H1 (cell line): ENCODE measurements around the gene DHRS13. TPM values are rescaled to one million over a fixed set of nuclear protein-coding genes. Genes with fewer than 3 reads are reported as not detected.

ENCODE experiments used
- CTCF ChIA-PET: fragments of 300-600 bp; sonication (Branson Sonifier 250); formaldehyde crosslinking; loops from one replicate; lab custom pipeline; 2021; ENCODE audit not compliant: partially characterized antibody; lab: Charles Lee
- POLR2A ChIA-PET: fragments of 300-600 bp; sonication (Branson Sonifier 250); formaldehyde crosslinking; loops from one replicate; lab custom pipeline; 2021; ENCODE audit warnings: inconsistent platforms; ENCODE audit not compliant: partially characterized antibody; lab: Charles Lee
- DNase-seq, 2 experiments: peaks; one replicate each; pipeline versions ENCODE4 v3.0.0 to v3.0.0-alpha.2; 2010 to 2022; ENCODE audit warnings: low spot score in 2 of 2, low read depth in 1 of 2, mixed read lengths in 1 of 2
- FAIRE-seq: peaks from 2 replicates; lab custom pipeline; 2011; peaks lifted over from hg19 to GRCh38; lab: Jason Lieb, UNC
- H2AFZ ChIP-seq: 2 replicates; pipeline ENCODE4 v1.8.1; 2012; ENCODE audit warnings: low read length, inconsistent platforms
- H2AK5ac ChIP-seq: 2 replicates; pipeline ENCODE4 v1.6.1; 2013; ENCODE audit warnings: low read depth, low read length
- H2BK120ac ChIP-seq: replicated peaks from 2 replicates; pipeline ENCODE3; 2013; ENCODE audit warnings: low read depth, low read length, inconsistent platforms
- H2BK12ac ChIP-seq: 2 replicates; pipeline ENCODE4 v1.6.1; 2013; ENCODE audit warnings: low read depth, low read length
- H2BK15ac ChIP-seq: 2 replicates; pipeline ENCODE4 v1.6.1; 2013; ENCODE audit warnings: low read length
- H2BK20ac ChIP-seq: 2 replicates; pipeline ENCODE4 v1.6.1; 2013; ENCODE audit warnings: low read length
- H2BK5ac ChIP-seq: 2 replicates; pipeline ENCODE4 v1.6.1; 2013; ENCODE audit warnings: low read depth, low read length
- H3K14ac ChIP-seq: 2 replicates; pipeline ENCODE4 v1.6.1; 2013; ENCODE audit warnings: inconsistent platforms; ENCODE audit not compliant: insufficient read length
- H3K18ac ChIP-seq: 2 replicates; pipeline ENCODE4 v1.6.1; 2013; ENCODE audit warnings: low read length; ENCODE audit errors: extremely low read depth
- H3K23ac ChIP-seq: 2 replicates; pipeline ENCODE4 v1.6.1; 2013; ENCODE audit warnings: inconsistent platforms; ENCODE audit not compliant: insufficient read length
- H3K23me2 ChIP-seq: 2 replicates; pipeline ENCODE4 v1.6.1; 2013; ENCODE audit warnings: low read depth, low read length
- H3K27ac ChIP-seq: 2 replicates; pipeline ENCODE4 v1.6.1; 2011; ENCODE audit warnings: low read depth, low read length, inconsistent platforms
- H3K27me3 ChIP-seq, 4 experiments: replicated peaks in 1 of 4; 1 replicate in 1 of 4; 2 replicates in 3 of 4; pipeline versions ENCODE4 v1.6.1 to v1.8.1; 2011 to 2013; ENCODE audit warnings: low read length in 3 of 4, mild to moderate bottlenecking in 3 of 4, inconsistent platforms in 2 of 4, mixed read lengths in 2 of 4, moderate library complexity in 1 of 4; ENCODE audit not compliant: control insufficient read depth in 3 of 4, insufficient read depth in 3 of 4; ENCODE audit errors: extremely low read depth in 1 of 4
- H3K36me3 ChIP-seq, 4 experiments: 2 replicates each; pipeline versions ENCODE4 v1.6.1 to v1.8.1; 2011 to 2013; ENCODE audit warnings: mild to moderate bottlenecking in 4 of 4, low read length in 3 of 4, moderate library complexity in 2 of 4, control low read depth in 1 of 4, inconsistent platforms in 1 of 4; ENCODE audit not compliant: insufficient read depth in 4 of 4, control insufficient read depth in 2 of 4
- H3K4ac ChIP-seq: replicated peaks from 2 replicates; pipeline ENCODE3; 2013; ENCODE audit warnings: low read length, low read depth, mixed read lengths, inconsistent platforms; ENCODE audit not compliant: insufficient read length
- H3K4me1 ChIP-seq, 4 experiments: replicated peaks in 1 of 4; 1 replicate in 1 of 4; 2 replicates in 3 of 4; pipeline versions ENCODE4 v1.6.1 to v1.8.1; 2011 to 2013; ENCODE audit warnings: low read length in 3 of 4, inconsistent platforms in 2 of 4, mixed read lengths in 1 of 4; ENCODE audit not compliant: insufficient read depth in 4 of 4, control insufficient read depth in 3 of 4
- H3K4me2 ChIP-seq, 2 experiments: 2 replicates each; pipeline versions ENCODE4 v1.6.1 to v1.8.1; 2011 to 2013; ENCODE audit warnings: low read depth in 2 of 2, low read length in 2 of 2, control low read depth in 1 of 2, inconsistent platforms in 1 of 2, mild to moderate bottlenecking in 1 of 2; ENCODE audit not compliant: insufficient read depth in 1 of 2
- H3K4me3 ChIP-seq, 4 experiments: fragments of 200-600, 300-600 bp in 1 of 4; sonication (generic), shearing (Covaris generic), sonication (Bioruptor Twin) in 1 of 4; 2 replicates each; pipeline versions ENCODE4 v1.5.1 to v1.8.1; 2011 to 2016; ENCODE audit warnings: low read length in 4 of 4, low read depth in 3 of 4, control low read depth in 2 of 4, inconsistent platforms in 2 of 4, mild to moderate bottlenecking in 2 of 4, mixed read lengths in 1 of 4, moderate library complexity in 1 of 4; ENCODE audit not compliant: insufficient read depth in 2 of 4; ENCODE audit errors: extremely low read depth in 1 of 4
- H3K56ac ChIP-seq: replicated peaks from 2 replicates; pipeline ENCODE3; 2013; ENCODE audit warnings: low read depth, mild to moderate bottlenecking, mixed read lengths, low read length, inconsistent platforms; ENCODE audit not compliant: insufficient read length
- H3K79me1 ChIP-seq: 2 replicates; pipeline ENCODE4 v1.6.1; 2013; ENCODE audit warnings: low read depth, low read length, control low read depth
- H3K79me2 ChIP-seq, 2 experiments: 2 replicates each; pipeline versions ENCODE4 v1.6.1 to v1.8.1; 2012 to 2013; ENCODE audit warnings: low read length in 2 of 2, mild to moderate bottlenecking in 2 of 2, inconsistent platforms in 1 of 2; ENCODE audit not compliant: insufficient read depth in 2 of 2, control insufficient read depth in 1 of 2
- H3K9ac ChIP-seq, 4 experiments: replicated peaks in 1 of 4; 1 replicate in 1 of 4; 2 replicates in 3 of 4; pipeline versions ENCODE4 v1.6.1 to v1.8.1; 2011 to 2013; ENCODE audit warnings: low read depth in 3 of 4, low read length in 3 of 4, control low read depth in 2 of 4, mild to moderate bottlenecking in 2 of 4, moderate library complexity in 2 of 4, inconsistent platforms in 1 of 4; ENCODE audit errors: extremely low read depth in 1 of 4
- H3K9me3 ChIP-seq, 2 experiments: 2 replicates each; pipeline versions ENCODE4 v1.6.1 to v1.8.1; 2012 to 2013; ENCODE audit warnings: mild to moderate bottlenecking in 2 of 2, moderate library complexity in 2 of 2, control low read depth in 1 of 2, inconsistent platforms in 1 of 2, low read depth in 1 of 2, low read length in 1 of 2, mixed read lengths in 1 of 2; ENCODE audit not compliant: insufficient read depth in 2 of 2
- H4K20me1 ChIP-seq, 2 experiments: replicated peaks in 1 of 2; 2 replicates each; pipeline versions ENCODE3 to v1.8.1; 2011 to 2013; ENCODE audit warnings: inconsistent platforms in 2 of 2, low read length in 2 of 2, mild to moderate bottlenecking in 1 of 2; ENCODE audit not compliant: insufficient read depth in 2 of 2, control insufficient read depth in 1 of 2
- H4K5ac ChIP-seq: 2 replicates; pipeline ENCODE4 v1.6.1; 2013; ENCODE audit warnings: low read length, low read depth, mixed read lengths, inconsistent platforms; ENCODE audit not compliant: insufficient read length
- H4K8ac ChIP-seq: 2 replicates; pipeline ENCODE4 v1.8.0; 2013; ENCODE audit warnings: mild to moderate bottlenecking, moderate library complexity, low read length, inconsistent platforms; ENCODE audit not compliant: insufficient read depth; ENCODE audit errors: extremely low read depth
- H4K91ac ChIP-seq: replicated peaks from 2 replicates; pipeline ENCODE3; 2013; ENCODE audit warnings: low read length, mixed read lengths, inconsistent platforms; ENCODE audit not compliant: insufficient read length
- BRCA1 ChIP-seq: IDR thresholded peaks from 2 replicates; pipeline ENCODE4 v1.6.1; 2012; ENCODE audit warnings: low read depth, low read length, improper control_type of control experiment
- EZH2 ChIP-seq: fragments of 200-600 bp; sonication (generic); IDR thresholded peaks from 2 replicates; pipeline ENCODE4 v1.7.1; 2012; ENCODE audit warnings: low read depth, mild to moderate bottlenecking, moderate library complexity, low read length, inconsistent platforms; ENCODE audit not compliant: severe bottlenecking
- GTF2F1 ChIP-seq: IDR thresholded peaks from 2 replicates; pipeline ENCODE4 v1.6.1; 2012; ENCODE audit warnings: low read depth, low read length, improper control_type of control experiment, borderline replicate concordance
- POU5F1 ChIP-seq: IDR thresholded peaks from 2 replicates; pipeline ENCODE4 v1.6.1; 2011; ENCODE audit warnings: low read depth, mild to moderate bottlenecking, low read length, moderate library complexity
- SIN3A ChIP-seq, 2 experiments: IDR thresholded peaks in 1 of 2; conservative IDR thresholded peaks in 1 of 2; 2 replicates each; pipeline ENCODE4 v1.6.1; 2011 to 2012; ENCODE audit warnings: low read length in 2 of 2, improper control_type of control experiment in 1 of 2, low read depth in 1 of 2, mild to moderate bottlenecking in 1 of 2
- SP1 ChIP-seq: IDR thresholded peaks from 2 replicates; pipeline ENCODE4 v1.6.1; 2011; ENCODE audit warnings: low read depth, low read length
- SRF ChIP-seq: IDR thresholded peaks from 2 replicates; pipeline ENCODE4 v1.6.1; 2011; ENCODE audit warnings: mild to moderate bottlenecking, low read depth, low read length, moderate library complexity
- WGBS, 2 experiments: shearing (Covaris generic) in 1 of 2; methylation state at CpG; one replicate each; pipeline versions ENCODE4 v1.1.6 to v1.1.7; 2013 to 2015; ENCODE audit warnings: low lambda C conversion rate in 2 of 2, mixed read lengths in 2 of 2, inconsistent platforms in 1 of 2, low coverage in 1 of 2, missing lambda C conversion rate in 1 of 2; ENCODE audit not compliant: insufficient replicate concordance in 2 of 2, insufficient coverage in 1 of 2, insufficient read length in 1 of 2; ENCODE audit errors: extremely low coverage in 1 of 2, missing lambda C conversion rate in 1 of 2; 5-methylcytosine and 5-hydroxymethylcytosine counted together
- polyA plus RNA-seq, 7 experiments: library from polyadenylated mRNA; depleted of rRNA in 3 of 7; stranded (reverse) in 5 of 7; unstranded in 2 of 7; fragments of >200 nt in 5 of 7; fragments of 200-250 nt in 2 of 7; gene quantifications; 1 replicate in 5 of 7; 2 replicates in 1 of 7; 4 replicates in 1 of 7; pipeline versions ENCODE4 v1.2.1 to v1.2.3, GENCODE V29; 2011 to 2013; ENCODE audit warnings: missing spikeins in 2 of 7, mixed read lengths in 2 of 7
- total RNA-seq: library from RNA; stranded (reverse); fragmentation: NEBNext Ultra II Directional; extraction: Animal tissue kit (Norgen Biotek cat#: 25700); gene quantifications from 2 replicates; pipeline ENCODE4 v1.2.1, GENCODE V29; 2021
- TF ChIP-seq, protein P1 (sequence below): IDR thresholded peaks from 2 replicates; pipeline ENCODE4 v1.6.1; 2012; ENCODE audit warnings: low read length, inconsistent platforms

The DHRS13 gene
- total and polyA plus RNA-seq, 2 of the 8 experiments (the other 6 are each of a cell fraction or from before 2014, with no cell fraction given): 23.7 to 30.0 TPM

DNA sequence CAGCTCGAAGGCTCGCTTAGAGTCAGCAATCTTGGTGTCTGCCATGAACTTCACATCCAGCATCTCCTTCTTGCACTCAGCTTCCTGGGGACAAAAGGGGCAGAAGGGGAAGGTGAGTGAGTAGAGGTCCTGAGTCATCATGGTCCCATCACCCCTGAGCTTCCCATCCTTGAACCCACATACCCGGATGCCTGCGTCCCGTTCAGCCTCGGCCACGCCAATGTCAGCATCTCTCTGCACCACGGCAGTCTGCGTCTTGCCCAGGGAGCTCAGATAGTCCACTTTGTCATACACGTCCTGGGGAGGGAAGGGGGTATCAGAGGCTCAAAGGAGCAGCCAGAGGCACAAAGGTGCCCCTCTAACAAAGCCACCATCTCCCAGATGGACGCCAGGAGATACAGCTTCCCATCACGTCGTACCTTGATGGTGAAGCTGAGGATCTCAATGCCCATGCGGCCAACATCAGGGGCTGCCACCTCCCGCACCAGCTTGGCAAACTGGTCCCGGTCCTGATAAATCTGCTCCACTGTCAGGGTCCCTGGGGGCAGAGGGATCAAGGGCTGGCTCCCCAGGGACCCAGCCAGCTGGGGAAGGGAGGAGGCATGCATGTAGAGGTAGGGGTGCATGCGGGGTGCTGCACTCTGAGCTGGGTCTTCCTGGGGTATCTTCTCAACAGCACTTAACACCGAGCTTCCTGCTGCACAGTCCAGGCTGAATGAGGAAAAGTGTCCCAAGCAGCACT, 20.6 kb downstream of the DHRS13 start:
- Histone ChIP-seq H3K23me2 (no peaks in the 10 kb centered on the region), H3K4ac (no peak overlapping the region), H3K27me3 (no peaks in the 10 kb centered on the region), H3K9me3 (no peaks in the 10 kb centered on the region), H3K79me2 (no peaks in the 10 kb centered on the region), H3K4me3 (no peak overlapping the region), H2BK20ac (no peak overlapping the region), H3K14ac (no peak overlapping the region), H3K56ac (no peak overlapping the region), H3K4me2 (no peak overlapping the region), H3K4me1 (no peaks in the 10 kb centered on the region; a peak in 4 of 7 replicates), H4K8ac (no peak overlapping the region), H2AFZ (no peak overlapping the region), H3K23ac (no peak overlapping the region), H4K5ac (no peak overlapping the region), H3K9ac (no peak overlapping the region), H2BK15ac (no peak overlapping the region), H2BK120ac (no peak overlapping the region), H4K91ac (no peak overlapping the region), H3K18ac (no peak overlapping the region), H3K27ac (no peak overlapping the region), H2BK12ac (no peak overlapping the region), H3K79me1 (no peaks in the 10 kb centered on the region; the same call in 1 of the 2 replicates), H2AK5ac (no peak overlapping the region), H3K36me3 (peaks cover 9 to 34% (median 24%) of the 10 kb centered on the region in 4 experiments; a peak in 6 of 8 replicates), H4K20me1 (peaks cover 0 to 4% of the 10 kb centered on the region in 2 experiments), H2BK5ac (no peak overlapping the region)
- TF ChIP-seq, protein P1, sequence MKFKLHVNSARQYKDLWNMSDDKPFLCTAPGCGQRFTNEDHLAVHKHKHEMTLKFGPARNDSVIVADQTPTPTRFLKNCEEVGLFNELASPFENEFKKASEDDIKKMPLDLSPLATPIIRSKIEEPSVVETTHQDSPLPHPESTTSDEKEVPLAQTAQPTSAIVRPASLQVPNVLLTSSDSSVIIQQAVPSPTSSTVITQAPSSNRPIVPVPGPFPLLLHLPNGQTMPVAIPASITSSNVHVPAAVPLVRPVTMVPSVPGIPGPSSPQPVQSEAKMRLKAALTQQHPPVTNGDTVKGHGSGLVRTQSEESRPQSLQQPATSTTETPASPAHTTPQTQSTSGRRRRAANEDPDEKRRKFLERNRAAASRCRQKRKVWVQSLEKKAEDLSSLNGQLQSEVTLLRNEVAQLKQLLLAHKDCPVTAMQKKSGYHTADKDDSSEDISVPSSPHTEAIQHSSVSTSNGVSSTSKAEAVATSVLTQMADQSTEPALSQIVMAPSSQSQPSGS: no peak
- no peak for TF ChIP-seq POU5F1
- TF ChIP-seq SIN3A (conservative IDR thresholded peaks at IDR 0.05 in 1 of 2, IDR thresholded peaks at IDR 0.05 in 1 of 2; ENCODE audit: low read depth in 1 of 2, low read length in 2 of 2): no peak
- no peak for TF ChIP-seq EZH2
- no peak for TF ChIP-seq SP1
- TF ChIP-seq BRCA1: no peak
- no peak for TF ChIP-seq GTF2F1
- no peak for TF ChIP-seq SRF
- FAIRE-seq (no peak), DNase-seq (no peak)
- CTCF ChIA-PET: interaction anchor here (0.6 to 5.7 kb wide), 14 partner anchors 13 to 162 kb away, joined by 3 to 73 read pairs (median 6); partner anchors contain the start of genes DHRS13, FLOT2, RPL23A and TLCD1
- POLR2A ChIA-PET: interaction anchor here (0.5 to 2.1 kb wide), 15 partner anchors 8 to 165 kb away, joined by 3 to 7 read pairs (median 4); partner anchors contain the start of genes FAM222B, FLOT2 and TRAF4
- 97% methylated on average over 18 of the region's 18 CpGs; no CpG with 5 or more reads in 1 of the 2 experiments for WGBS, 2 experiments
